H7 (cell line): ENCODE results near the gene SELENBP1. TPM values are rescaled to one million over a fixed set of nuclear protein-coding genes. Genes with fewer than 3 reads are reported as not detected.

Experiments
- DNase-seq: peaks from one replicate; pipeline ENCODE4 v3.0.0; 2012
- H3K27me3 ChIP-seq: 2 replicates; pipeline ENCODE4 v1.6.0; 2011; ENCODE audit warnings: mild to moderate bottlenecking, low read length; ENCODE audit not compliant: control insufficient read depth, insufficient read depth
- H3K36me3 ChIP-seq: replicated peaks from 2 replicates; pipeline ENCODE4 v1.5.1; 2011; ENCODE audit warnings: low read length; ENCODE audit not compliant: control insufficient read depth, insufficient read depth
- H3K4me3 ChIP-seq: 2 replicates; pipeline ENCODE4 v1.5.1; 2011; ENCODE audit warnings: low read depth, mild to moderate bottlenecking, control low read depth, low read length, moderate library complexity; ENCODE audit not compliant: insufficient read depth
- total RNA-seq: library from RNA; depleted of rRNA; stranded (reverse); fragments of >200 nt; shearing (Covaris generic); gene quantifications from 2 replicates; pipeline ENCODE4 v1.2.3, GENCODE V29; 2014

SELENBP1 gene
- total RNA-seq, 1 experiment from 2014 or later = 41.9 TPM

DNA sequence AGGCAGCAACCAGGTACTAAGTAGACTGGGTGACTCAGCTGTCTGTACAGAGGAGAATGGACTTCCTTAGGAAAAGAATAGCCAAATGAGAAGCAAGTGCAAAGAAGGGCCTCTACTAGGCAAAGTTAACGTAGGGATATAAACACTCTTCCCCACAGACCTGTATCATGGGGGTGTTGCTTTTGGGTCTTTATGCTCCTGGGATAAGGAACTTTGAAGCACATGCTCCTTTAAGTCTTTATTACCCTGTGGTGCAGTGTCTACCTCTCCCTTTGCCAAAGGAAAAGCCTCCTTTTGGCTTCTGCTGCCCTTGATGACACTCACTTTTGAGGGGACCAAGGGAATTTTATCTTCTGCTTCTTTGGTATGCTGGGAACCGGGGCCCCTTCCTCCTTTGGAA, 30.5 kb downstream of the SELENBP1 start:
- Histone ChIP-seq H3K4me3 (no peak overlapping the region), H3K27me3 (no peaks in the 10 kb centered on the region), H3K36me3 (peaks cover 26% of the 10 kb centered on the region)
- DNase-seq = no peak

DNA sequence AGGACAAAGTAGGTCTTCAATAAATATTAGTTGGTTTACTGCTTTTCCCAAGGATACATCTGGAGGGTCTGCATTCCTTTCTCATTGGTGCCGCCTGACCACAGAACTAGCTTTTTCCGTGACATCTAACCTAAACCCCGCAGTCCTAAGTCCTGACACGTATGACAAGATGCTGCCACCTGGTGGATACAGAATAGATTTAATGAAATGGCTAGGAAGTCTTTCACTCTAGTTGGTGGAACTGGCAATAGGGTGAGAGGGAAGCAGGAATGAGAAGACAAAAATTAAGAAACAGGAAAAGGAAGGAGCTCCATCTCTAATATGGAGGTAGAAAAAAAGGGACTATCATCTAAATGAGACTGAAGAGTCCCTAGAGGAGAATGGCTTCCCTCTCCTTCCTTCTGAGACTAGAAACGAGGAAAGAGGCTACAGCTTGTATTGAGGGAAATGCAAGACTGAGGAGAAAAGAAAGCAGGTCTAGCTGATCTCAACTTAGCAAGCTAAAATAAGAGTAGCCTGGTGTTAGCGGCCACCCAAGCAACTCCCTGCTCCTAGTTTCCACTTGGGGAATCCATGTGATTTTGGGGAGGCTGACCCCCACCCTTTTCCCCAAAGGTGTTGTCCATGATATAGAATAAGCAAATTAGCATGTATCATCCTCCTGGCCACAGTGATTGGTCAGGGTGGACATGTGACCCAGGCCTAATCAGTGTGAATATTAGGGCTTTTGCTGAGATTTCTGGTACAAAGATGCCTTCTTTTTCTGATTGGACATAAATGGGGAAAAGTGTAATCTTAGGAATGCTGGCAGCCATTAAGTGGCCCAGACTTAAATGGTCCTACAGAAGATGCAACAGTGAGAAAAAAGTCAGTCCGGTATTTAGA, 31.4 kb downstream of the SELENBP1 start:
- no peaks in the 10 kb centered on the region for H3K27me3 ChIP-seq
- DNase-seq = peak; percentile 77
- peaks cover 26% of the 10 kb centered on the region for H3K36me3 ChIP-seq
- no peak overlapping the region for H3K4me3 ChIP-seq

DNA sequence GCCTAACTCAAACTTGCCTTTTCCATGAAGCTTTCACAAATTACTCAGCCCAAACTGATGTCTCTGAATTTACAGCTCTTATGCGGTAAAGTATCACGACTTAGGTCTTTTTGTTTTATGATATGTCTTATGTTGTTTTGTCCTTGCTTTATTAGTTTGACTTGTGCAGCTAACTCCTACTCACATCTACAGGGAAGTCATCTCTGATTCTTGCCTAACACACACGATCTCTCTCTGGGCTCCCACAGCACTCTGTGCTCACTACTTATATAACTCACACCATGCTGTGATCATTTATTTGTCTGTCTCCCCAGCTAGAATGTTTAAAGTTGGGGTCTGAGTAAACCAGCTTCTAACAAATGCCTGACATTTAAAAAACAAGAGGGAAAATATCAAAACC, 35.9 kb downstream of the SELENBP1 start:
- no peak overlapping the region for H3K4me3 ChIP-seq
- no peak for DNase-seq
- H3K27me3 ChIP-seq = no peaks in the 10 kb centered on the region
- H3K36me3 ChIP-seq = no peaks in the 10 kb centered on the region

DNA sequence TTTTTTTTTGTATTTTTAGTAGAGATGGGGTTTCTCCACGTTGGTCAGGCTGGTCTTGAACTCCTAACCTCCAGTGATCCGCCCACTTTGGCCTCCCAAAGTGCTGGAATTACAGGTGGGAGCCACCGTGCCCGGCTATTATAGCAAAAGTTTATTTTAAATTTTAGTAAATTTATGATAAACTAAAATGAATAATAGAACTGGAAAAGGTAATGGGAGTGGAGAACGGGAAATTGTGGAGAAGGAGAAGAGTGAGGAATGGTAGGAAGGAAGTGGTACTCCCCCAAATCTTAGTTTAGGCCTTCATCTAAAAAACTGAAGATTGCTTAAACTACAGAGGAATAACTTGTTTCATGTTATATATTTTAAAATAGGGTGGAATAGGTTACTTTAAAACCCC, 37.7 kb downstream of the SELENBP1 start:
- Histone ChIP-seq H3K36me3 (no peaks in the 10 kb centered on the region), H3K4me3 (no peak overlapping the region), H3K27me3 (no peaks in the 10 kb centered on the region)
- no peak for DNase-seq

DNA sequence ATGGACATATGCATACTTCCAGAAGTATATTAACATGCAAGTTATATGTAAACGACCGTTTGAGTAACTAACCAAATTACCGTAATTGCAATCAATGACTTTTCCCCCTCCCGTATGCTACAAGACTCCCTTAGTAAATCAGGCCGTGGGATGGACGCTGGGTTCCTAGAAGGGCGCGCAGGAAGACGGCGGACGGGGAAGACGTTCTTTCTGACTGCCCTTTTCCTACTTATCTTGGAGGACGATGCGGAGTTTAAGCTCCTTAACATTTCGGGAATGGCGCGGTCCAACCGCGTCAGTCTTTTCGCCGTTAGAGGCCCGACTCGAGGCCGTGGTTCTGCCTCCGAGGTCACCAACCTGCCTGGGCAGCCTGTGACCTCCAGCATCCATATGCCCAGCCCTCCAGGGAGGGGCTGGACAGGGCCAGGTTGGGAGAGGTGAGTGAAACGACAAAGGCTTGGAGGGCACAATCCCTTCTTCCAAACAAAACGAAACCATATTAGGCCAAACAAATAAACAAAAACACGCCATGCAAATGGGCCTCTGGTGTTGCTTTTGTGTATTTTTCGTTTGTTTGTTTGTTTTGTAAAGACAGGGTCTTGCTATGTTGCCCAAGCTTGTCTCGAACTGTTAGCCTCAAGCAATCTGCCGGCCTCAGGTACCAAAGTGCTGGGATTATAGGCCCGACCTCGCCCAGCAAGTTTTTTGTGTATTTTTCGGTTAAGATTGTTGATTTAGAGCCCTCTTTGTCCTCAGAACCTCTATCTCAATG, 44.4 kb downstream of the SELENBP1 start:
- Histone ChIP-seq H3K4me3 (peak overlapping the region; percentile 66), H3K36me3 (no peaks in the 10 kb centered on the region; the same call in 1 of the 2 replicates), H3K27me3 (no peaks in the 10 kb centered on the region)
- peak; percentile 56 for DNase-seq

DNA sequence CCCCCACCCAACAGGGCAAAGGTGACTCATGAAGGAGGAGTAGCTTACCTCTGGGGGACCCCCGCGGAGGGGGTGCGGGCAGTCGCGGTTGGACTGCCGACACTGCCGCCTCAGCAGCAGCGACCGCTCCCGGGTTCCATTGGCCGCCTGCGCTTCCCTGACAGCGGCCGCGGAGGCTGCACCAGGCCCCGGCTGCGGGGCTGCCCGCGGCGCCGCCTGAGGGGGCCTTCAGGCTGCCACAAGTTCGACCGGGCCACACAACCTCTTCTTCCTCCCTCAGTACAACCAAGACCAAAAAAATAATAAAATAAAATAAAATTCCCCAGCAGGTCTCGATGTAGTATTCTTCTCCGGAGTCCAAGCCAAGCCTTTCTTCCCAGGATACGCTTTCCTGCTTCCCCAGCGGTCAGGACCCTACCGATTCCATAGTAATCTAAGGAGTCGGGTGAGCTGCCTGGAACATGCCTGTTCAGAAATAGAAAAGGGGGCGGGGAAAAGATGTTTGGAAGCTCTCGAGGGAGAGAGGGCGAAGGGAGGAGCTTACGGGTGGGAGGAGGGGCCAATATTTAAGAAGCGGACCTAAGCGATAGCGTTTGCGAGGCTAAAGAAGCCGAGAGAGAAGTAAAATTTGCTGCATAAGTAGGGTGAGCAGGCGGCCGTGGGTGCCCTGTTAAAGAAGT, 45.1 kb downstream of the SELENBP1 start, which contains the start of gene PI4KB:
TSS of gene PI4KB (minus strand) at position 194 of the 680 bp plus-strand sequence. CDS start 10,935 bp downstream, outside the sequence.
- DNase-seq = peak; percentile 97
- peak within 1 kb of the TSS; percentile 66 for H3K4me3 ChIP-seq
- H3K36me3 ChIP-seq = no peaks in the 10 kb centered on the region; the same call in 1 of the 2 replicates
- no peaks in the 10 kb centered on the region for H3K27me3 ChIP-seq

DNA sequence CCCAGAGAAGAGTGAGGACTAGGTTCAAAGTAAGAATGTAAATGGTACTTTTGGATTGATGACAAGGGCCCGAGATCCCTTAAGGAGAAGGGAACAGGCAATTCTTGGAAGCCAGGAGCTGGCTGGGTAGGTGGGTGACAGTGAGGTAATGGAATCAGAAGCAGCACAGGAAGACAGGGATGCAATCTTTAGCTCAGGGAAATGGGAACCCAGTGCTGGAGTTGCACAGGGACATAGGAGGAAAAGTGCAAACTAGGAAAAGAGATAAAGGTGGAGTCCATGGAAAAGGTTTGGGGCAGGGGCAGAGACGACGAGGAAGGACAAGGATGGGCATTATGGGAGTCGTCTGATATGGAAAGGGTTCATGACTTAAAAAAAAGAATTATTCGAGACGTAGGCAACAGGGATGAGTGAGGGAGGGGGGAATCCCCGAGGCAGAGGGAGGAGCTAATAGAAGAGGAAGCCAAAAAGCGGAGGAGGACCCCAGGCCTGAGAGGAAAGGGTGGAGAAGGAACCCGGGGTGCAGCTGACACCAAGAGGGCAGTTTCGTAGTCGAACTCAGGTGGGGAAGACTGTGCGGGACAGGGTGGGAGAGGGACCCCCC, 45.8 kb downstream of the SELENBP1 start:
- H3K27me3 ChIP-seq = no peaks in the 10 kb centered on the region
- no peak for DNase-seq
- peak overlapping the region; percentile 66 for H3K4me3 ChIP-seq
- H3K36me3 ChIP-seq = no peaks in the 10 kb centered on the region; the same call in 1 of the 2 replicates

DNA sequence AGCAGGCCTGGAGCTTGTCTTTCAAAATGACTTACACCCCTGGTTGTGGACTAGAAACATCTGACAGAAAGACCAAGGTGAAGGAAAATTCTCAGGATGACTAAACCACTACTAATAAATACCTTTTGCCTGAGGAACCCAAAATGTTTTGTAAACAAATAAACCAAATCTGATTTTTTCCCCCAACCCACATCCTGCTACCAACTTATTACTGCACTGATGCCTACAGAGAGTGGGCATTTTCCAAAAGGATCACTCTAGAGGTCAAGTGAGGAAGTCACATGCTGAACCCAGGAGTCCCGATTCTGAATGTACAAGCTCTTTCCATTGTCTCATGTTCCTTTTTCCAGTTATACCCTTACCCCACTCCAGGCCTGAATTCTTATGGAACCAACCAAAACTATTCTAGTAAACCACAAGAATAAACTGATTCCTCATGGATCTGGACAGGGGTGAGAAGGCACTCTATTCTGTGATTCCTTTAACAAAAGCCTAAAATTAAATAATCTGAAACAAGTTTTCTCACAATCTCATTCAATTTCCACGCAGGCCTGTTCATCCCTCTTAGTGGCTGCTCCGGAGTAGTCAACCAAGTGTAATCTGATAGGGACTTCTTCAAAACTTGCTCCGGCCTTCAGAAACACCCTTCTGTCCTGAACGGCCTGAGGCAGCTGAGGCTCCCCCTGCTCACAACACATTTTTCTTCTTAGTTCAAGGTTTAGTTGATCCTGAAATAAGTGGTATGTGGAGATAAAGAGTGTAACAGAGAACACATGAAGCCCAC, 46.7 kb downstream of the SELENBP1 start:
- Histone ChIP-seq H3K36me3 (no peaks in the 10 kb centered on the region; the same call in 1 of the 2 replicates), H3K4me3 (peak overlapping the region; percentile 66; the same call in 1 of the 2 replicates), H3K27me3 (no peaks in the 10 kb centered on the region)
- no peak for DNase-seq

DNA sequence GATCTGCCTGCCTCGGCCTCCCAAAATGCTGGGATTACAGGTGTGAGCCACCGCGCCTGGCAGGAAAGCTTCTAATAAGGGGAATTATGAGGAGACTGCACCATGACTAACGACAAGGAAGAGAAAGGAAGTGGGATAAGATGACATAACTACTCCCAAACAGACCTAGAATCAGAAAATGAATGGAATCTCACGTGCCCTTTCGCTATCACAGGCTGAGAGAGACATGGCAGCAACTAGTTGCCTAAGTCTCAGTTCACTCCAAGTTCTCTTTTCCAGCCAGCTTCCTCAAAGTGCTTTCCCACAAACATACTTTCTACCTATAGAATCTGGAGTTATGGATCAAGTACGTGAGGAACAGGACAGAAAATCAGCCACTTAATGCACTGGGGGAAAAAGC, 47.3 kb downstream of the SELENBP1 start:
- H3K27me3 ChIP-seq = no peaks in the 10 kb centered on the region
- no peak for DNase-seq
- H3K4me3 ChIP-seq = no peak overlapping the region
- no peaks in the 10 kb centered on the region; the same call in 1 of the 2 replicates for H3K36me3 ChIP-seq

DNA sequence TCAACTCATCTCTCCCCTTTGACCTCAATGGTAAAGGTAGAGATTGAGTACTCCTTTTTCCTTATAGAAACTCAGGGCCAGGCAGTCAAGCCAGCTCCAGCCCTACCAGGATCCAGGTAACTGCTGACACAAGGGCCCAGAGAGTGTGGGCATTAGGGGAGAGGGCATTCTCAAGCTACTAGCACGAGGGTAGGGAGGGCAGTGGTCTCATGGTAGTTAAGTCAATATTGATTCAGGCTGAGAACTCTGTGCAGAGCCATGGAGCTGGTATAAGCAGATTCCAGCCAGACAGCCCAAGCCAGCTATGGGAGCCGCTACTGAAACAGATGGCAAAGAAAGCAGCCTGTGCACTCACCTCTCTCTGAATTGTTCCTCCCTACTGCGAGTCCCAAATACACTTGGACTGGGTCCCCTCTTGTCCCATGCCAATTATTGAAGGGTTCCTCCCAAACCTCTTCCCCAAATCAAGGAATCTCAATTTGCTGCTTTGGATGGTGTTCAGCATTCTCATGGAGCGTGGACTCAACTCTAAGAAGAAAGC, 48.0 kb downstream of the SELENBP1 start:
- Histone ChIP-seq H3K4me3 (no peak overlapping the region), H3K27me3 (no peaks in the 10 kb centered on the region), H3K36me3 (no peaks in the 10 kb centered on the region; the same call in 1 of the 2 replicates)
- DNase-seq = no peak

DNA sequence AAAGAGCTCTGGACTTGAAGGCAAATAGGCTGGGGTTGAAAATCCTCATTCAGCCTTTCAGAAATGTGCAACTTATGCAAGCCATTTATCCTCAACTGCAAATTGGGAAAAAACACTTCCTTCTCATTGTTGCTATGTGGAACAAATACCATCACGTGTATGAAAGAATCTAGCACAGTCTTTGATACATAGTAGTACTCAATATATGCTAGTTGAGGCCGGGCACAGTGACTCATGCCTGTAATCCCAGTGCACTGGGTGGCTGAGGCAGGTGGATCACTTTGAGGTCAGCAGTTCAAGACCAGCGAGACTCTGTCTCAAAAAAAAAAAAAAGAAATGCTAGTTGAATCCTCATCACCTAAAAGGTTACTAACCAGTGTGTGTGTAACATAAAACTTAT, 53.5 kb downstream of the SELENBP1 start:
- H3K27me3 ChIP-seq = no peaks in the 10 kb centered on the region
- no peak for DNase-seq
- peaks cover 3% of the 10 kb centered on the region for H3K36me3 ChIP-seq
- H3K4me3 ChIP-seq = no peak overlapping the region

DNA sequence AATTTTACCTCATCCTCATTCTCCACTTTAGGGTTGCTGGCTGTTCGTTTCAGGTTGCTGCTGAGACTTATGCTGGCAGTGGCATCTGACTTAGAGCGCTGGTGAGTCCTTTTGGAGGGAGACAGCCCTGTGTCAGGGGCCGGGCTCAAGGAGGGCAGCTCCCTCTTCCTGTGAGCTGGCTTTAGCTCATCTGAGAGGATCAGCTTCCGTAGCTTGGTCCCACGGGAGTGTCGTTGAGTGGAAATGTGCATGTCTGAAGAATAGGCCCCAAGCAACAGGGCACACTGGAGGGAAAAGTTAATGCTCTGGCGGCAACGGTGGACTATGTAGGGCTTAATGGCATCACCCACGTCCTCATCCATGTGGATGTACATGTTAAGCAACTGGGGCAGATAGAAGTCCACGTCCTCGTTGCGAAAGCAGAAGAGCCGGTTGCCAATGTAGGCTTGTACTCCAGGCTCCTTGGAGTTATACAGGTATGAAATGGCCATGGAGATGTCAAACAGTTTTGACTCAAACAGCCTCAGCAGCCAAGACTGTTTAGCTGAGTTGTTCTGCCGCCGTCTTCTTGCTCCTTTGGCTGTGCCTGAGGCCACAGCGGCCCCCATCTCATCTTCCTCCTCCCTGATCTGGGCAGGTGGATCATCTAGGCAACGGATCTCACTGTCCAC, 56.8 kb downstream of the SELENBP1 start:
- Histone ChIP-seq H3K36me3 (peaks cover 3% of the 10 kb centered on the region), H3K27me3 (no peaks in the 10 kb centered on the region), H3K4me3 (no peak overlapping the region)
- DNase-seq = no peak
